ENCODE data around the gene WWOX. TPM values are rescaled to one million over a fixed set of nuclear protein-coding genes. Genes with fewer than 3 reads are reported as not detected.

The WWOX gene
- total RNA-seq, 1 experiment from 2014 or later = 15.6 TPM

- no peak overlapping the region for H3T11ph ChIP-seq (ENCODE audit: low read length)
- no peak overlapping the region for H3K4ac ChIP-seq (ENCODE audit: low read depth, low read length)
- no peak overlapping the region for H2BK15ac ChIP-seq (ENCODE audit: low read depth, low read length)
- H3K9me3 ChIP-seq (ENCODE audit: control insufficient read depth, low read depth, low read length) = no peaks in the 10 kb centered on the region
- no peak overlapping the region for H2BK5ac ChIP-seq (ENCODE audit: insufficient read length, low read length)
- Mint-ChIP-seq H3K27ac (no peak overlapping the region), H3K9me3 (no peaks in the 10 kb centered on the region), H3K4me1 (peaks cover 48 to 53% of the 10 kb centered on the region in 2 experiments), H3K36me3 (ENCODE audit: insufficient read depth in 1 of 3, low read depth in 3 of 3) (no peaks in the 10 kb centered on the region; a peak in 1 of 7 replicates), H3K27me3 (ENCODE audit: low read depth) (peaks cover 2% of the 10 kb centered on the region; the same call in 1 of the 2 replicates), H3K4me3 (no peak overlapping the region)
- no peaks in the 10 kb centered on the region for H3K79me1 ChIP-seq (ENCODE audit: insufficient read depth, low read depth, low read length, poor library complexity, severe bottlenecking)
- peaks cover 6% of the 10 kb centered on the region; the same call in 1 of the 2 replicates for H3K4me1 ChIP-seq (ENCODE audit: insufficient read depth, low read length)
- no peak overlapping the region for H3K14ac ChIP-seq (ENCODE audit: insufficient read depth, low read length)
- no peak overlapping the region for H2AK5ac ChIP-seq (ENCODE audit: insufficient read length, low read length)
- H4K91ac ChIP-seq (ENCODE audit: insufficient read length, low read depth, low read length) = no peak overlapping the region
- WGBS (ENCODE audit: extremely low coverage, insufficient read length, low lambda C conversion rate) = no CpG with 5 or more reads among the region's 6 CpGs
- no peak overlapping the region for H2BK20ac ChIP-seq (ENCODE audit: low read depth, low read length, poor library complexity, severe bottlenecking)
- no peak overlapping the region for H4K8ac ChIP-seq (replicated peaks; ENCODE audit: insufficient read length, low read depth, low read length)
- H3K4me2 ChIP-seq (ENCODE audit: insufficient read depth, insufficient read length, low read length) = no peak overlapping the region
- TF ChIP-seq CTCF (conservative IDR thresholded peaks at IDR 0.05) = no peak
- H4K20me1 ChIP-seq (ENCODE audit: control insufficient read depth, insufficient read depth, insufficient read length) = no peaks in the 10 kb centered on the region
- H3K79me2 ChIP-seq (ENCODE audit: insufficient read depth, low read length) = no peaks in the 10 kb centered on the region
- no peak overlapping the region for H3K56ac ChIP-seq (ENCODE audit: insufficient read length, low read depth, low read length)
- no peak overlapping the region for H3K27ac ChIP-seq (ENCODE audit: insufficient read length, low read depth, low read length)
- H2BK12ac ChIP-seq (ENCODE audit: insufficient read length, low read depth, low read length) = no peak overlapping the region
- H2AFZ ChIP-seq (ENCODE audit: low read length) = no peak overlapping the region
- H3K23ac ChIP-seq (ENCODE audit: insufficient read length, low read depth, low read length) = no peak overlapping the region
- H3K18ac ChIP-seq (ENCODE audit: insufficient read length, low read depth, low read length) = no peak overlapping the region
- no peaks in the 10 kb centered on the region for H3K27me3 ChIP-seq (ENCODE audit: insufficient read depth, low read length)
- H3K23me2 ChIP-seq (ENCODE audit: insufficient read length, low read depth, low read length, poor library complexity, severe bottlenecking) = no peaks in the 10 kb centered on the region
- no peak for DNase-seq
- no peak overlapping the region for H2BK120ac ChIP-seq (ENCODE audit: low read depth, low read length, poor library complexity, severe bottlenecking)
- H3K9ac ChIP-seq (ENCODE audit: extremely low read depth, insufficient read length, low read length) = no peak overlapping the region
- H4K5ac ChIP-seq (ENCODE audit: insufficient read length, low read depth, low read length) = no peak overlapping the region
These were observed 449.9 kb downstream of the WWOX start for GRCh38 chr16:78549366-78549765.
